Activated CD4-positive, alpha-beta T cell treated with anti-CD3 and anti-CD28 coated beads, Interleukin-2, amount 50 U/mL, for 24 hours (primary cell): ENCODE results near the gene SLC39A9.
"Not testable (repeated sequence)": the region's sequence is repeated elsewhere in the genome, so short reads cannot be mapped to it uniquely, and the experiment has no call there.

Source experiments
- DNase-seq, 2 donors: peaks; one replicate each; pipeline ENCODE4 v3.0.0-alpha.2; 2020; ENCODE audit warnings: low read depth in 1 of 2, low spot score in 1 of 2

Gene SLC39A9

DNA sequence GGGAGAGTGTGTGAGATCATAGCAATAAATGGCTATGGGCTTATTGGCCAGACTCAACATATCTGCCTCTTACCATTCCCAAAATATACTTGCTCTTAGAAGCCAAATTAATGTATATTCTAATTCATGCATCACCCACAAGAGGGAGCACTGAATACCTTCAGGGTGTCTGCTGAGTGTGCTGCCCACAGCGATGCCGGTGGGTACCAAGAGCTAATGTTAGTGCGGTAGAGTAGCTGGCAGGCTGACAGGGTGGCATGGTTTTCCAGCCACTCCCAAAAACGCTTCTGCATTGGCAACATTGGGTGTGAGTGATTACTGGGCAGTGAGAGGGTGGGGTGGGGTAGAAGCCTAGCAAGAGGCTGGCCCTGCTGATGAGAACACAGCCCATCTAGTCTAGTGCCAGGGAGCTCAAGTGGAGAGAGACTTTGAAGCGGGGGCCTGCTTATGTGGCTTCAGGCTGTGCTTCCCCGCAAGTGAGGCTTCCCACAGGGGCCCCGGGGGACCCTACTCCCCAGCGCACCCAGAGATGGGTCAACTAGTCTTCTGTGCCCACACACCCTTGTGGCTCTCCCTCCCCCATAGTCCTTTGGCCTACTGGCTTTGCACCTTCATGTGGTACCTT is 76.8 kb downstream of the SLC39A9 start:
- DNase-seq = no peak

DNA sequence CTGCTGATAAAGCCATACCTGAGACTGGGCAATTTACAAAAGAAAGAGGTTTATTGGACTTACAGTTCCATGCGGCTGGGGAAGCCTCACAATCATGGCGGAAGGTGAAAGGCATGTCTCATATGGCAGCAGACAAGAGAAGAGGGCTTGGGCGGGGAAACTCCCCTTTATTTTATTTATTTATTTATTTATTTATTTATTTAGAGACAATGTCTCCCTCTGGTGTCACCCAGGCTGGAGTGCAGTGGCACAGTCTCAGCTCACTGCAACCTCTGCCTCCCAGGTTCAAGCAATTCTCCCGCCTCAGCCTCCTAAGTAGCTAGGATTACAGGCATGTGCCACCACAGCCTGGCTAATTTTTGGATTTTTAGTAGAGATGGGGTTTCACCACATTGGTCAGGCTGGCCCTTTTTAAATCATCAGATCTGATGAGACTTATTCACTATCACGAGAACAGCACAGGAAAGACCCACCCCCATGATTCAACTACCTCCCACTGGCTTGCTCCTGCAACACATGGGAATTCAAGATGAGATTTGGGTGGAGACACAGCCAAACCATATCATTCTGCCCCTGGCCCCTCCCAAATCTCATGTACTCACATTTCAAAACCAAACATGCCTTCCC is 78.4 kb downstream of the SLC39A9 start:
- DNase-seq = not testable (repeated sequence)

DNA sequence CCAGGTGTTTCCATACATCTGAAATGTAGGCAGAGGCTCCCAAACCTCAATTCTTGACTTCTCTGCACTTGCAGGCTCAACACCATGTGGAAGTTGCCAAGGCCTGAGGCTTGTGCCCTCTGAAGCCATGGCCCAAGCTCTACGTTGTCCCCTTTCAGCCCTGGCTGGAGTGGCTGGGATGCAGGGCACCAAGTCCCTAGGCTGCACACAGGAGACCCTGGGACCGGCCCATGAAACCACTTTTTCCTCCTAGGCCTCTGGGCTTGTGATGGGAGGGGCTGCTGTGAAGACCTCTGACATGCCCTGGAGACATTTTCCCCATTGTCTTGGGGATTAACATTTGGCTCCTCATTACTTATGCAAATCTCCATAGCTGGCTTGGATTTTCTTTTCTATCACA is 79.6 kb downstream of the SLC39A9 start:
- not testable (repeated sequence) for DNase-seq

DNA sequence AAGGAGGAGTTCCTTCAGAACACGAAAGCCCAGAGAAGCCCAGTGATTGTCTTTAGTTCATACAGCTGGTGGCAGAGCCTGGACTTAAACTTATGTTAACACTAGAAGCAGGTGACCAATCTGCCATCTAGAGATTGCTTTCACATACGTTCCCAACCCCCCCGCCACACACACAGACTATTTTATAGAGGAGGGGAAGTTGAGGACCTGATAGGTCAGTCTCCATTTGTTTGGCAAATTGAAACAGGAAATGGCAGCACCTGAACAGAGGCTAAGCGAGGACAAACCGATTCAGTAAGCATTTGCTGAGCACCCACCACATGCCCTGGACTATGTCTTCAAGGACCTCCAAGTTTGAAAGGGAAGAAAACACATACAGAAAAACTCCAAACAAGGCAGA is 81.2 kb downstream of the SLC39A9 start:
- DNase-seq = no peak

DNA sequence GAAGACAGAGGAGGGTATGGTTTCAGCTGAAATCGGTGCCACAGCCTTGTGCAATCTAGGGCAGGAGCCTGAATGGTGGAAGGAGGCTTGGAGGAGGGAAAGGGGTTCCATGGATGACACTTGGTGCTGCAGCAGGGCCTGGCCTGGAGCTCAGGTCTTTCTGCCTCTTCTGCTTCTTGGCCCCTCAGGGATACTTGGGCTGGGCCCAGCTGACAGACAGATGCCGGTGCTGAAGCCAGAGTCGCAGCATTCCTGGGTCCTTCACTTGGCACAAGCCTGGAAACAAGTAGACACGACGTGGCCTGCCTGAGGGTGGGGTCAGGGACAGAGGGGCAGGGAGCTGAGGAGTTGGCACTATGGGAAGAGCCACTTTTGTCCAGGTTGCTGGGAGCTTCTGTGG is 81.6 kb downstream of the SLC39A9 start:
- no peak for DNase-seq

DNA sequence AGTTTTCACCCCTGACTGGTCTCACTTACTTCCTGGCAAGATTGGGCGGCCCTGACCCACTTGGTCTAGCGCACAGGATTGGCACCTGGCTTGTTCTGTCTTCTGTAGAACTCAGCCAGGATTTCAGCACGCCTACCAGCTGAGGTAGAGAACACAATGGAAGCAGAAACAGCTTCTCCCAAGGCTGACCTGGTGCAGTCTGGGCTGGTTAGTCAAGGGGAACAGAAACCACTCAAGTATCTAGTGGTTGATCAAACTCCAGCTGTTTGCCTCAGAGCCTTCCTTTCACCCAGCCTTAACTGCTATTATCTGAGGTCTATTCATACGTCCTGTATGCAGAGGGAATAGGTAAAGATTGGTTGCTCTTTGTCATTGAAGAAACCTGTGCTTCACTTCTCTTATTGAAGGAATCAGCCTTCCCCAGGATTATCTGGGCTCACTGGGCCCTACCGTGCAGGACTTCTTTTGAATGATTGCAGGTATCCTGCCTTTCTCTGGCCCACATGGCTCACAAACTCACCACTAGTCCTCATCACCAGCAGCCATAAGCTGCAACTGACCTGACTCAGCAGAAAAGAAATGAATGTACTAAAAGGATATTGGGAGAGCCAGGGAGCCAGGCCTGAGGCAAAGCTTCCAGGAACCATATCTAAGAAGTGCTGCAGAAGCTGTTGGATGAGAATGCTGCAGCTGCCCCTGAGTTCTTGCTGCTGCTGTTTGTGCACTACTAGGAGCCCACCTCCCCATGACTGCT is 83.5 kb downstream of the SLC39A9 start:
- no peak for DNase-seq

DNA sequence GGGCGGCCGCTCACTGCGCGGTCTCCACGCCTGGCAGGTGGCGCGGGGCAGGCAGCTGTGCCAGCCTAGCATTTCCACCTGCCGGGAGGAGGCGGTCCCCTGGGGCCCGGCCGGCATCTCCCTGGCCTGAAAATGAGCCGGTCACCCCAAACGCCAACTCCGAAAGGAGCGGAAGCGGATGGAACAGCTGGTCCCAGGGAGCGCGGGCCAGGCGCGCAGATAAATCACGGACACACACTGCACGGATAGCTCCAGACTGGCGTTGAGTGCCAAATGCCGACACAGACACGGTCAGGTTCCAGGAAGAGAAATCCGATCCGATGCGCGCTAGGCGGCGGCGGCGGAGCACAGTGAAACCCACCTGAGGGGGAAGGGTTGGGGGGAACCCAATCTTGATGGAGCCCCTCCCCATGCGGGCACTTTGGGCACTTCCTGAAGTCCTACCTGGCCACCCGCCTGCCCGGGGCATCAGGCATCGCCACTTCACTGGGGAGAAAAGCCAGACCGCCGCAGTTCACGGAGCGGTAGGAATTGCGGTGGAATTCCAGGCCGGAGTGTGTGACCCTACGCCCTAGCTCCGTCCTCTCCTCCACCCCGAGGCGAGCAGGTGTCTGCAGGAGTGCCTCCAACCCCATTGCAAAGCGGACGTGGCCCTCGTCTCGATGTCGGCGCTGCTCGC is 85.4 kb downstream of the SLC39A9 start:
- DNase-seq = no peak

DNA sequence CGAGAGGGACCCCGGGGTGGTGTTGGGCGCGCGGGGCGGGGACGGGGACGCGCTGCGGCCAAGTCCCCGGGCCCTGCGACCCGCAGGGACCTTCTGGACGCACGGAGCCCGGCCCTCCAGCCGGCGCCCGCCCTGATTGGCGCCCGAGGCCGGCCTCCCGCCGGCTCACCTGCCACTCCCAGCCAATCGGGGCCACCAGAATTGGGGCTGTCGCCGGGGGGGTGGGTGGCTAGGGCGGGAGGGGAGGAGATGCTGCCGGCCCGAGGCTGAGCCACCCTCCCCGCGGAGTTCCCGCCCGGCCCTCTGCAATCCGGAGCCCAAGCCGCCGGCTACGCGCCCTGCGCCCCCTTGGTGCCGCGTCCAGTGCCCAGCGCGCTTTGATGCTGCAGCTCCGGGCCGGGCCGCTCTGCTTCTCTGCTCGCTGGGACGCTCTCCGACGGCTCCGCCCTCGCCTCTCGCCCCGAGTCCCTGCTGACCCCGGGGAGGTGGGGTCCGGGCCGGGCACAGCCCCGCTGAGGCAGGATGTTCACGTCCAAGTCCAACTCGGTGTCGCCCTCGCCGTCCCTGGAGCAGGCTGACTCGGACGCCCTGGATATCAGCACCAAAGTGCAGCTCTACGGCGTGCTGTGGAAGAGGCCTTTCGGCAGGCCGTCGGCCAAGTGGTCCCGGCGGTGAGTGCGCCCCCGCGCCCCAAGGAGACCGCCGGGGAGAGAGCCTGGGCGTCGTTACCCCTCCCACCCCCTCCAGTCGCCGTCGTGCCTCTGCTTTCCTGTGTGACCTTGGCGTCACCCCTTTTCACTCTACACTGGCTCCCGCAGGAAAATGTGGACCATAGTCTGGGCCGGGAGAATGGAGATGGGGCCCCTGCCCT is 86.2 kb downstream of the SLC39A9 start, which contains the start of gene PLEKHD1:
TSS of gene PLEKHD1 (plus strand) at position 285 of the 871 bp plus-strand sequence. CDS start at position 523, 238 bp downstream.
- no peak for DNase-seq

DNA sequence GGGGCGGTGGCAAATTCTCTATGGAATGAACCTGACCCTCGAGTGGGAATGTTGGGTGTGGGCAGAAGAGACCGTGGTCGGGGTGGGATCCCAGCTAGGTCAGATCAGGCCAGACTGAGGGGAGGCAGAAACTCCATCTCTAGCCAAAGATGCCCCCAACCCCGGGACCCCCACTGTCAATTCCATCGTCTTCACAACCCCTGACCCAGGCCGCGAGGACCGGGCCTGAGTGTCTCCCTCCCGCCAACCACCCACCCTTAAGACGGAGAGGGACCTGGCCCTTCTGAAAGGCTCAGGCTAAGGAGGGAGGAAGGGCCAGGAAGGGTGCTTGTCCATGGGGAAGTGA is 86.8 kb downstream of the SLC39A9 start:
- DNase-seq = no peak

DNA sequence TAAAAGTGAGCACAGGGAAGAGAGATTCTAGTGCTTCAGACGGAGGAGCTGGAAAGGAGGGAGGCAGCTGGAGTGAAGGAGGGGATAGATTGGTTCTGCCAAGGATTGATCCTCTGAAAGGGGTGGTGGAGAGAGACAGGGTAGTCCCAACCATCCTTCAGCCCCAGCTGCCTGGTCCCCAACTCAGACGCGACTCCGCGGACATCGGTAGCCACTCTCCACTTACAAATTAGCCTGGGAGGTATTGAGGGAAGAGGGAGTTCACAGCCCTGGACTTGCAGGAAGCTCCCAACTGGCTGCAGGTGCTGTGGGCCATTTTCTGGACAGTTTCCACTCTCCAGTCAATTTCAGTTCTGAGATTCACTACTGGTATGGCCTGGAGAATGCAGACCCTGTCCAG is 87.2 kb downstream of the SLC39A9 start:
- no peak for DNase-seq

DNA sequence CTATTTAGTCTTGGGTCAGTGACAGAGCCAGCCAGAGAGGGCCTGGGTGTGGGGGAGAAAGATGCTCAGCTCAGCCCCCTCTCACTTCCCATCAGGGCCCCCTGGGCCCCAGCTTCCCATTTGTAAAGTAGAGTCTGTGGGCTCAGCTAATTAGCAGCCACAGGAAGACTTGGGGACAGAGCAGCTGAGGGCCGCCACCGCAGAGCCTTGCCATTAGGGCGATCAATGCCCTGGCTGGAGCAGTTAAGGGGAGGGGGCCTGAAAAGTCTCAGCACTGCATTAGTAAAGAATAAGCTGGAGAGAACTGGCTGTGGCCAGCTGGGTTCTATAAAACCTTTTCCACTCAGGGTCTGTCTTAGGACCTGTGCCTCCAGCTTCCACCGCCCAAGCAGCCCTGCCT is 88.7 kb downstream of the SLC39A9 start:
- no peak for DNase-seq

DNA sequence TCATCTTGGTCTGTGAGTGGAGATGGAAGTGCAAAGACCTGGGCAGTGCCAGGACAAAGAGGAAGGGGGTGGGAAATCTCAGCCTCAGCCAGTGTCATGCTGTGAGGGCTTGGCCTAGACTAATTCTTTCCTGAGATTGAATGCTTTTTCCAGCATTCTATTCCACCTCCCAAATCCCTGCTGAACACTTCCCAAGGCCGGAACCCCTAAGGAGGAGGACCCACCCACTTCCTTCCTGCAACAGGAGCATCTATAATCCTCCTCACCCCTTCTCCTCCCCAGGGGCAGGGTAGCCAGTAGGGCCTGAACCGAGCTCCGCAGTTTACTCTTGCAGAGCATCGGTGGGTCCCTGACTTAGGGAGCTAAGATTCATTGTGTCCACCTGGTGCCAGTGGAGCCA is 89.3 kb downstream of the SLC39A9 start:
- DNase-seq = no peak

DNA sequence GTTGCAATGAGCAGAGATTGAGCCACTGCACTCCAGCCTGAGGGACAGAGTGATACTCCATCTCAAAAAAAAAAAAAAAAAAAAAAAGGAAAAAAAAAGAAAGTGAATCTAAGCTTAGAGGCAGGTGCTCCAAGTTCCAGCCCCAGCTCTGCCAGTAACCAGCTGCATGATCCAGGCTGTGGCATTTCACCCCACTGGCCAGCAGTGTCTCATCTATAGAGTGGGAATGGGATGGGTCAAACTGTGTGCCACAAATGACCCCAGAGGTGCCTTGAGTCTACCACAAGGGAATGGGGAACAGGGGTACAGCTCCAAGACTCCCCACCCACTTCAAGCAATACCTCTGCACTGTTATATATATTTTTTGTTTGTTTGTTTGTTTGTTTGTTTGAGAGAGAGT is 91.0 kb downstream of the SLC39A9 start:
- DNase-seq = no peak

DNA sequence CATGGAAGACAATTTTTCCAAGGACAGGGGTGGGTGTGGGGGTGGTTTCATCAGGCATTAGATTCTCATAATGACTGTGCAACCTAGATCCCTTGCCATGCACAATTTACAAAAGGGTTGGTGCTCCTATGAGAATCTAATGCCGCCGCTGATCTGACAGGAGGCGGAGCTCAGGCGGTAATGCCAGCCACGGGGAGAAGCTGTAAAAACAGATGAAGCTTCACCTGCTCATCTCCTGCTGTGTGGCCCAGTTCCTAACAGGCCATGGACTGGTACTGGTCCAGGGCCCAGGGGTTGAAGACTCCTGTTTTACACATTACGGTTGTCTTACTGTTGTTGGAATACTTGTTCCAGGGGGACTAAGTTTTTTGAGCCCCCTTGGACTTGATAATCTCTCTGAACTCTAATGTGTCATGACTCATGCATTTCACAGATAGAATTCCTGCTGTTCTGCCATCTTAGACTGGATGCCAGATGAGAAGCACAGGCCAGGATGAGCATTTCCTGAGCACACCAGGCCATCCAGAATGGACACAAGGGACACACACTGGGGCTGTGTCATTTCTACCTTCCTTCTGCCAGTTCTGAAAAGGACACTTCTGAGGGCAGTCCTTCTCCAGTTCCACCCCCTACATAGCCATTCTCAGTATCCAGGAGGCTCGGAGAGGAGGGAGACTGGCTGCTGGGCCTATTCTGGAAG is 91.9 kb downstream of the SLC39A9 start:
- no peak for DNase-seq

DNA sequence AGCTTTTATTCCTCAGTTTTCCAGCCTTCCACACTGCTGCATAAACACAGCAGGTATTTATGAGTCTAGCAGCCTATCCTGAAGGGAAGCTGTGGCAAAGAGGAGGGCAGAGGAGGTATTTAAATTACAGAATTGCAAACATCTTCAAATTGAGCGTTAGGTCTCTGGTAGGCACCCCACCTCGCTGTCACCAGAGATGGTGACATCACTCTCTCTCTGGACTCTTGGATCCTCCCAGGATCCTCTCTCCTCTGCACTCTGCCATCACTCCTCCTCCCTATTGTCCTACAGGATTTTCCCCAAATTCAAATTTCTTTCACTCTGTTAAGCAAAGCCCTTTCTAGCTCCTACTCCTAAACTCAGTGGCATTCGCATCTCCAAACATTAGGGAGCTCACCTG is 92.7 kb downstream of the SLC39A9 start:
- DNase-seq = no peak

DNA sequence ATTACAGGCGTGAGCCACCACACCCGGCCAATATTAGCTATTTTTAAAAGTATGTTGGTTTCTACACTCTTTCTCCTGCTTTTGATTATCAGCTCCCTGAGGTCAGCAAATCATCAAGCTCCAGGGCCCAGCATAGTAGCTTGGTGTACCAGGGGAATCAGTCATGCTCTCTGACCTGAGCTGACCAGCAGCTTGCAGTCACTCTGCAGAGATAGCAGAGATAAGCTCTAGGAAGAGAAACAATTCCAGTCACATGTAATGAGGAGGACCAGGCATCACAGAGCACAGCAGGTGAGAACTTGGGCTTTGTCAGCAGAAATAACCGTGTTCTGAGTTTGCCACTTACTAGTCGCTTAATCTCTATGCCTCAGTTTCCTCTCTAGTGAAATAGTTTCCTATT is 94.5 kb downstream of the SLC39A9 start:
- DNase-seq = no peak

DNA sequence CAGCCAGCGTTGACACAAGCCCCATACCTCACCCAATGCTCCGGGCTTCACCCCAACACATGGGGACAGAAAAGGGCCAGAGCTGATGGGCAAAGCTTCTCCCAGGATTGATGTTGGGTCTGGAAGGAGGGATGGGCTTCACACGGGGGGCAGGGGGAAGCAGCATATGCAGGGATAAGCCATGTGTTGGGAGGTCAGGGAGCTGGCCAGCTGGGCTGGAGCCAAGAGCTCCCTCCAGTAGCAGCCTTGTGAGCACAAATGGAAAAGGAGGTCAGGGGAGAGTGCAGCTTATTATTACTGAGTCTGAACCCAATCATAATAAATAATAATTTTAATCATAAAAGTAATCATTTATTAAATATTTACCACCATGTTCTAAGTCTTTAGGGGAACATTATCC is 95.3 kb downstream of the SLC39A9 start:
- no peak for DNase-seq

DNA sequence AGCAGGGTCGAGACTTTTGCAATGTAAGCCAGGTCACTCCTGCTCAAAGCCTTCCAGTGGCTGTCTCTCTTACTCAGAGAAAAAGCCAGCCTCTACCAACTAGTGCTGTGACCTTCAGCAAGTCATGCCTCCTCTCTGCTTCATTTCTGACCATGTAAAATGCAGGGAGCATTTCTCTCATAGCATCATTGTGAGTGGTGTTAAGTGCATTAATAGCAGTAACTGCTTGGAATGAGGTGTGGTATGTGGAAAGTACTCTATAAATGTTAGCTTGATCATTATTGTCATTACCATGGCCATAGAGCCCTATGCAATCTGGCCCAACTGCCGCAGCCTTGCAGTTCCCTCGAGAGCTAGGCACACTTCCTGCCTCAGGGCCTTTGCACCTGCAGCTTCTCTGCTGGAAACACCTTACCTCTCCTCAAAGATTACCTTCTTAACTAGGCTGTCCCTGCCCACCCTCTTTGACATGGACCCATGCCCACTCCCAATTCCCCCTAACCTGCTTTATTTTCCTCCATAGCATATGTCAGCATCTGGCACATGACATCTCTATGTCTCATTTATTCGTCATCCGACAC is 96.9 kb downstream of the SLC39A9 start:
- no peak for DNase-seq

DNA sequence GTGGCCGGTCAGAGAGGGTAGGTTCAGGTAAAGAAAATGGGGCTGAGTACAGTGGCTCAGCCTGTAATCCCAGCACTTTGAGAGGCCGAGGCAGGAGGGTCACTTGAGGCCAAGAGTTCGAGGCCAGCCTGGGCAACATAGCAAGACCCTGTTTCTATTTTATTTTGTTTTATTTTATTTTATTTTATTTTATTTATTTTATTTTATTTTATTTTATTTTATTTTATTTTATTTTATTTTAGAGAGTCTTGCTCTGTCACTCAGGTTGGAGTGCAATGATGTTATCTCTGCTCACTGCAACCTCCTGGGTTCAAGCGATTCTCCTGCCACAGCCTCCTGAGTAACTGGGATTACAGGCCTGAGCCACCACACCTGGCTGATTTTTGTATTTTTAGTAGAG is 99.4 kb downstream of the SLC39A9 start:
- DNase-seq = not testable (repeated sequence)

DNA sequence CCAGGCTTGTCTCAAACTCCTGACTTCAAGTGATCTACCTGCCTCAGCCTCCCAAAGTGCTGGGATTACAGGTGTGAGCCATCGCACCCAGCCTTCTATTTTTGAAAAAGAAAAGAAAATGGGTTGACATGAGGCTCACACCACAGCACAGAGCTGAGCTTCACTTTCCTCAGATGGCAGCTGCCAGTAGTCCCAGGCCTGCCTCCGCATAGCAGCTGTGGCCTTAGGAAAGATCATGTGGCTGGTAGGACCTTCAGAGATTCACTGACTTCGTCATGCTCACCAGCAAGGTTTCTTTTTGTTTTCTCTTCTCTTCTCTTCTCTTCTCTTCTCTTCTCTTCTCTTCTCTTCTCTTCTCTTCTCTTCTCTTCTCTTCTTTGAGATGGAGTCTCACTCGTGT is 99.8 kb downstream of the SLC39A9 start:
- not testable (repeated sequence) for DNase-seq
